ENCODE results near the gene BMP8A.

BMP8A gene

DNA sequence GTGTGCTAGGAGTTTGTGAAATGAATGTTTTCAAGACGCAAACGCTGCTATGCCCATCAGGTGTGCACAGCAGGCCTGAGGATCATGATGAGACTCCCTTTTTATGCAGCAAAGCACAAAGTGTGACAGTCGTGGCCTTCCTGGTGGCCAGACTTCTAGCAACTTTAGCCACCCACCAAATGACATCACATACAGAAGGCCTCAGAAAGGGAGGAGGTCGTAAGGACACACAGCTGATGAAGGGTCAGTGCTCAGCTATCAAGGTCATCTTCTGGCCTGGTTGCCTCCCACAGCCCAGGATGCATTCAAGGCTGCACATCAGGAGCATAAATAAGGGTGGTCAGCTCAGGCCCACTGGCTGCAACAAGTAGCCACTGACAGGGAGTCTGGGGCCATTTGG lies 36.6 kb downstream of the BMP8A start:
- in situ Hi-C loops (cut with MboI; ENCODE audit: low sequenced_read_pairs, unreplicated experiment): no loop called here
- TF ChIP-seq, protein P1, sequence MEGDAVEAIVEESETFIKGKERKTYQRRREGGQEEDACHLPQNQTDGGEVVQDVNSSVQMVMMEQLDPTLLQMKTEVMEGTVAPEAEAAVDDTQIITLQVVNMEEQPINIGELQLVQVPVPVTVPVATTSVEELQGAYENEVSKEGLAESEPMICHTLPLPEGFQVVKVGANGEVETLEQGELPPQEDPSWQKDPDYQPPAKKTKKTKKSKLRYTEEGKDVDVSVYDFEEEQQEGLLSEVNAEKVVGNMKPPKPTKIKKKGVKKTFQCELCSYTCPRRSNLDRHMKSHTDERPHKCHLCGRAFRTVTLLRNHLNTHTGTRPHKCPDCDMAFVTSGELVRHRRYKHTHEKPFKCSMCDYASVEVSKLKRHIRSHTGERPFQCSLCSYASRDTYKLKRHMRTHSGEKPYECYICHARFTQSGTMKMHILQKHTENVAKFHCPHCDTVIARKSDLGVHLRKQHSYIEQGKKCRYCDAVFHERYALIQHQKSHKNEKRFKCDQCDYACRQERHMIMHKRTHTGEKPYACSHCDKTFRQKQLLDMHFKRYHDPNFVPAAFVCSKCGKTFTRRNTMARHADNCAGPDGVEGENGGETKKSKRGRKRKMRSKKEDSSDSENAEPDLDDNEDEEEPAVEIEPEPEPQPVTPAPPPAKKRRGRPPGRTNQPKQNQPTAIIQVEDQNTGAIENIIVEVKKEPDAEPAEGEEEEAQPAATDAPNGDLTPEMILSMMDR (IDR thresholded peaks at IDR 0.05; ENCODE audit: borderline replicate concordance, control extremely low read depth, extremely low read depth, insufficient read depth, missing control alignments): no peak
- no peak for DNase-seq (ENCODE audit: low spot score)

DNA sequence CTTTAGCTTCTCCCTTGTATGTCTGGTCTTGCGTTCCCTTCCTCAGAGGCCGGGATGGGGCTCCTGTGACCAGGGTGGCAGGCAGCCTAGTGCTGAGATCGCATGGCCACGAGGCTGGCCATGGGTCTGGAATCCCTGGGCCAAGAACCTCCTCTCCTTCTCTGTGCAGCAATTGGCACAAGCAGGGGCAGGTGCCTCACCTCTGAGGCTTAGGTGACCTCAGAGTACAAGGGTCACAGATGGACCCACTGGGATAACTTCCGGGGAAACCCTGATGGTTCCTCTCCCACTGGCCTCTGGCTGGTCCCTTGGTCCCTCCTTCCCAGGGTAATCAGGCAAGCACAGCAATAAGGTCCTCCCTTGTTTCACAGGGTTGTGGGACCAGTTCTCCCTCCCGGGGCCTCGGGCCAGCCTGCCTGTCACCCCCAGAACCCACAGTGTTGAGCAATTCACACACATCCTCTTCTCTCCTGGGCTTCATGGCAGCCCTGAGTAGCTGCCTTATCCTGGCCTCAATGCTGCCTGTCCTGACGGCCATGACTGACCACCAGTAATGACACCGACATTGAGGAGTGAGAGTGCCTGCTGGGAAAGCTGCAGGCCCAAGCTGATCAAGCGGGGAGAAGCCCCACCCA lies 38.6 kb downstream of the BMP8A start:
- DNase-seq (ENCODE audit: low spot score): no peak
- TF ChIP-seq, protein P1 (IDR thresholded peaks at IDR 0.05; ENCODE audit: borderline replicate concordance, control extremely low read depth, extremely low read depth, insufficient read depth, missing control alignments): no peak
- in situ Hi-C loops (cut with MboI; ENCODE audit: low sequenced_read_pairs, unreplicated experiment): no loop called here

DNA sequence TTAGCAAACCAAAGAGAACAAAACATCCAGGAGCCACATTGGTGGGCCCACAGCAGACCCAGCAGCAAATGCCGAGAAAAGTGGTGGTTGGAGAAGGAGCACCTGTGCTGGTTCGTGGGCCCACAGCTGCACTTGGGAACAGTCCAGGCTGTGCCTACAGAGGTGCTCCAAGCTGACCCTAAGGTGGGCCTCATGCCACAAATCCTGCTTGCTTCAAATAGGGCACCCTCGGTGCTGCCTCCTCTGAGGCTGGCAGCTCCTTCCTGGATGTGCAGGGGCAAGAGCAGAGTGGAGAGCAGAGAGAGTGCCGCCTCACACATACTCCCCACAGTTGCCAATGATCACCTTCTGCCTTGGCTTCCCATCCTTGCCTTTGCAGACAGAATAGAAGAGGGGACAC lies 40.1 kb downstream of the BMP8A start:
- no peak for DNase-seq (ENCODE audit: low spot score)
- in situ Hi-C loops (cut with MboI; ENCODE audit: low sequenced_read_pairs, unreplicated experiment): no loop called here
- TF ChIP-seq, protein P1 (IDR thresholded peaks at IDR 0.05; ENCODE audit: borderline replicate concordance, control extremely low read depth, extremely low read depth, insufficient read depth, missing control alignments): no peak

DNA sequence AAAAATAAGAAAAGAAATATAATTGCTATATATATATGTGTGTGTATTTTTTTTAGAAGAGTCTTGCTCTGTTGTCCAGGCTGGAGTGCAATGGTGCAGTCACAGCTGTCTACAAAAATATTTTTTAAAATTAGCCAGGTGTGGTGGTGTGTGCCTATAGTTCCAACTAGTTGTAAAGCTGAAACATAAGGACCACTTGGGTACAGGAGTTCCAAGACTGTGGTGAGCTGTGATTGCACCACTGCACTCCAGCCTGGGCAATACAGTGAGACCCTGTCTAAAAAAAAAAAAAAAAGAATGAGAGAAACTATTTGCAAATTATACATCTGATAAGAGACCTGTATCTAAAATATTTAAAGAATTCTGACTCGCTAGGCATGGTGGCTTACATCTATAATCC lies 42.0 kb downstream of the BMP8A start:
- TF ChIP-seq, protein P1 (IDR thresholded peaks at IDR 0.05; ENCODE audit: borderline replicate concordance, control extremely low read depth, extremely low read depth, insufficient read depth, missing control alignments): no peak
- DNase-seq (ENCODE audit: low spot score): no peak
- in situ Hi-C loops (cut with MboI; ENCODE audit: low sequenced_read_pairs, unreplicated experiment): no loop called here

DNA sequence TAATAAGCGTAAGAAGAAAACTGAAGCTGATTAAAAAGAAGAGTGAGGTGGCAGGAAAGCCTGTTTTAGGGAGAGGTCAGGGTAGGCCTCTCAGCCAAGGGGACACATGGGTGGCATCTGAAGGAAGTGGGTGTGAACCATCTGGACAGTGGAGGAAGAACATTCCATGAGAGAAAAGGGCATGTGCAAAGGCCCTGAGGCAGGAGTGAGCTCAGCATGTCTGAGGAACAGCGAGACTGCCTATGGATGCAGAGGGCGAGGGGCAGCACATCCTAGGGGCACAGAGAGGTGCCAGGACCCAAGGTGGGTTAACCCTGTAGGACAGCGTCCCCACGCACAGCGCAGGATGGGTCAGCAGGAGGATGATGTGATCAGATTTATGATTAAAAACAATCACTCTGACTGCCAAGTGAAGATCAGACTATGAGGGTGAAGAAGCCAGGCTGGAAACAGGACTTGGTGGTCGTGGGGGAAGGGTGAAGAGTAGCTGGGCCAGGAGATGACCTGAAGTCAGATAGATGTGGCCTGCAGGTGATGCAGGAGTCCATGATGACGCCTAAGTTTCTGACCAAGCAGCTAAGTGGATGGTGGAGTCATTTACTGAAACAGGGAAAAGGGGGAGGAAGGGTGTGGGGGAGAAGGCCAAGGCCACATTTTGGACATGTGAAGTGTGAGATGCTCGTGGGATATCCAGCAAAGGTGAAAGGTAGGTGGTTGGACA lies 47.3 kb downstream of the BMP8A start:
- in situ Hi-C loops (cut with MboI; ENCODE audit: low sequenced_read_pairs, unreplicated experiment): no loop called here
- no peak for DNase-seq (ENCODE audit: low spot score)
- TF ChIP-seq, protein P1 (IDR thresholded peaks at IDR 0.05; ENCODE audit: borderline replicate concordance, control extremely low read depth, extremely low read depth, insufficient read depth, missing control alignments): no peak

DNA sequence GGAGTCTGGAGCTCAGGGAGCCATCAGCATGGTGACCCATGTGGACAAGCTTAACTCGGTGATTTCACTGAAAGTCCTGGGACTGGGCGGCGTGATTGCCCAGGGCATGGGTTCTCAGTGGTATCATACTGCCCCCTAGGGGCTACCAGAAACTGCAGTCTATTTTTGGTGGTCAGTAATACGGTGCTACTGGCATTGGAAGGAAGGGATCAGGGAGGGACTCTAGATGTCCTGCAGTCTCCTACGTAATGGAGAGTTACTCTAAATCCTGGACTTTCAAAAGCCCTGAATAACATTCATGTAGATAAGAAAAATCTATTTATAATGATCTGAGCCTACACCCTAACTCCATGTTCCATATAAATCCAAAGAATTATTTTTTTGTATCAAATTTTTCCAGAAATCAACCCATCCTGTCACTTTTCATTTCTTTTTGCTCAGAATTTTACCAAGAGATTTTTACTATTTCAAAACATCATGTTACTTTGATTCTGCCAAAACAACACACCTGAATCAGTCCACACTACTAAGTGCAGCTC lies 47.9 kb downstream of the BMP8A start:
- in situ Hi-C loops (cut with MboI; ENCODE audit: low sequenced_read_pairs, unreplicated experiment): no loop called here
- TF ChIP-seq, protein P1 (IDR thresholded peaks at IDR 0.05; ENCODE audit: borderline replicate concordance, control extremely low read depth, extremely low read depth, insufficient read depth, missing control alignments): peak; percentile 78
- DNase-seq (ENCODE audit: low spot score): peak; percentile 85
